Measurements from ENCODE around the gene KIF26B.

Gene KIF26B

DNA sequence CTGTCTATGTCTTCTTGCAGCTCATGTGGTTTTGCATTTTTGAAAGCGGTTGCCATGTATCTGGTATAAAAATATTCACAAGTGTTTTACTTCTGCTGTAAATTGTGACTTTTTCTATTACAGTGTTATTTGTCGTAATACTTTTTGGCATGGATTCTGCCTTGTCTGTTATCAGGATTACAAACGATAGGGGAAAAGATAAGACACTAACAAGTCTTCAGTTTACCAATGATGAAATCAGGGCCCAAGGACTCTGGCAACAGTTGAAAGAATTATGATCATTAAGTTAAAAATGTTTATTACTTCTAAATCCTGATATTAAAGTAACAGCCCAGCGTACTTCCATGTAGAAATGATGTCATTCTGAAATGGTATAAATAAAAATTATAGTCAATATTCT, 298.8 kb downstream of the KIF26B start:
- DNase-seq (ENCODE audit: low read depth in 3 of 3, low spot score in 1 of 3): no peak

DNA sequence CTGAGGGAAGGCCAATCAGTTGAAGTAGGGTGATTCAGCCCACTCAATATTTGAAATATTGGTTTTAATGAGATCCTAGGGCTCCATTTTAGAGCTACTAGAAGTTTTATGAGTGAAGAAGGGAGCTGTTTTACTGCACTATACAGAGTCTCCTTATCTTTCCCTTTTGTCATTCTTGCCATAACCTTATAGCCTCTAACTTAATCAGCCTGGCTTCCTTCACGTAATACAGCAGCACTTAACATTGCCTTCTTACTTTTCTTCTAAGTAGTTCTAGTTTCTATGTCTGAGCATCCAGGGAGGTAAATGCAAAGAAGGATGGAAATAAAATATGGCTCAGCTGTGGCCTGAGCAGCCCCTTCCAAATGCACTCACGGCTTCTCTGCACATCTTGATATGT, 299.3 kb downstream of the KIF26B start:
- DNase-seq (ENCODE audit: low read depth in 3 of 3, low spot score in 1 of 3): no peak

DNA sequence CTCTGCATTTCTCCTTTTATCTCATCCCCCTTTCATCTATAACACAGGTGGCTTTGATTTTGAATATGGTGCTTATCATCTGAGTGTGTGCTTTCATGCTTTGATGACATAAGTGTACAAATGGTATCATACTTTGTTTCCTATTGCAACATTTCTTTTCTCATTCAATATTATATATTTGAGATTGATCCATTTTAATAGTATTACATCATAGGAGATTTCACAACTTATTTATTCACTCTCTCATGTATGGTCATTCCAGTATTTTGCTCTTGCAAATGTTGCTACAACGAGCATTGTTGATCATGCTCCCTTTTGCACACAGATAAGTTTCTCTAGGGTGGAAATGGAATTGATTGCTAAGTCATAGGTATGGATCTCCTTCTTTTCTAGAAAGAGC, 302.8 kb downstream of the KIF26B start:
- no peak for DNase-seq (ENCODE audit: low read depth in 3 of 3, low spot score in 1 of 3)

DNA sequence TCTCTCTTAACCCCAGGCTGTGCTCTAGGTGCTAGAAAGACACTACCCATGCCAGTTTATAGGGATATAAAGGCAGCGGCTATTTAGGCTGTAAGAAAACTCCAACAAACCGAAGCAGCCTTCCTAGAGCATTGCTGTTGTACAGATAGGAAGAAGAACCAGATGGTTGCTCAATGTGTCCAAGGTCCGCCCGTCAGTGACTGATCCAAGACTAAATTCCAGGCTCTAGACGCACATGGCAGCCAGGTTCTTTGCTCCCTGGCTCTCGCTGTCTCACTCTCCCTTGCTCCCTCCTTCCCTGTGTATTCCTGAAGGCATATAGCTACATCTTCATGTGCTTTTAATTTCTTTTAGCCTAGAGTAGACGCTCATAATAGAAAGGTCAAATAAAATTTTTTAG, 303.4 kb downstream of the KIF26B start:
- DNase-seq (ENCODE audit: low read depth in 3 of 3, low spot score in 1 of 3): no peak

DNA sequence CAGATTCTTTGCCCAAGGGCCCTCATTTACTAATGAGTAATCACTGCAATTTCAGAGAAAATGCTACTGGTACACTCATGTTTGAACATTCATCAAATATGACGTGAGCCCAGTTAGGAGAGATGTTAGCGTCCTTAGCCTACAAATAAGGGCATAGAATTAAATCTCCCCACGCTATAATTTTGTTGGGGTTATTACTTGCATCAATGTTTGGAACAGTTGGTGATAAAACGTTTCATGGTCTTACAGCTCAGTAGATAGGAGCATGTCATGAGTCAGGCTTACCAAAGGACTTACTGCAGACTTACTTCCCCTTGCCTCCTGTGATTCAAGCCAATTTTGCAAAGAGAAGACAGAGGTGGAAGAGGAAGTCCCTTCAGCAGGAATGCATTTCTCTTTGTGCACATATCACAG, 304.0 kb downstream of the KIF26B start:
- no peak for DNase-seq (ENCODE audit: low read depth in 3 of 3, low spot score in 1 of 3)

DNA sequence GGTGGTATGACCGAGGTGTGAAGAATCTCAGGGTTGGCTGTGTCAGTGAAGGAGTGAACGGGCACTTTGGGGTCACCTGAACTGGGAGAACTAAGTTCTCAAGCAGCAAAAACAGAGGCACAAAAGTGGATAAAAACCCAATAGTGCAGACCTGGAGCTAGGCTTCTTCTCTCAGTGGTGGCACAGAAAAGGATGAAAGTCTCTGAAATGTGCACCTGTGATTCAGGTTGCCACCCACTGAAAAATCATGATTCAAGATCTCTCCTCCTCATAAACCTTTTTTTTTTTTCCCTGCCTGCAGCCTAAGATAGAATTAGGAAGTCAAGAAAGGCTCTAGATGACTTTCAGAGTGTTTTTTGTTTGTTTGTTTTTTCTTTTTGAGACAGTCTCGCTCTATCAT, 304.8 kb downstream of the KIF26B start:
- DNase-seq (ENCODE audit: low read depth in 3 of 3, low spot score in 1 of 3): no peak

DNA sequence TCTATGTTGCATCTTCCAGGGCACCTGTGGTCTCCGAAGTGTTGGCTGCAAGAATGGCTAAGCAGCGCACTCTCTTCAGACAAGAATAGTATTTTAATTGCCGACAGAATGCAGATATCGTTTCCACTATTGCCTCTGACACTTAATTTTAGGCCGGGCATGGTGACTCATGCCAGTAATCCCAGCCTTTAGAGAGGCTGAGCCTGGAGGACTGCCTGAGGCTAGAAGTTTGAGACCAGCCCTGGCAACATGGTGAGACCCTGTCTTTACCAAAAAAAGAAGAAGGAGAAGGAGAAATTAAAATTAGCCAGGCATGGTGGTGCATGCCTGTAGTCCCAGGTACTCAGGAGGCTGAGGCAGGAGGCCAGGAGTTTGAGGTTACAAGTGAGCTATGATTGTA, 306.9 kb downstream of the KIF26B start:
- DNase-seq (ENCODE audit: low read depth in 3 of 3, low spot score in 1 of 3): no peak

DNA sequence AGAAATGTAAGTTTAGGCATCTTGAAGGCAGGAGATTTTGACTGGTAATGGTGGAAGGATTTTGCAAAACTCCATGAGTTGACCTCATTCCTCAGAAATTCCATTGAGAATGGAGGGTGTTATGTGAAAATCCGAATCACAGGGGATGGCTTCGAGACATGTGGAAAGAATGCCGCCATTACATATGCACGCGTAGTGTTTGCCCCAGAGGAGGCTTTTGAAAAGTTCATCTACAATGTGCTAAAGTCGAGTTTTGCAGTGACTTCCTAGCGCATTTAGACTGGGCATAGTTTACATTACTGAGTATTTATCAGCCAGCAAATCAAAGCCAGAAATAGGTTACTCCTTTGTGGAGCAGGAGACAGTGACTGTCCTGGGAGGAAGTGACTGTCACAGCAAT, 307.4 kb downstream of the KIF26B start:
- DNase-seq (ENCODE audit: low read depth in 3 of 3, low spot score in 1 of 3): no peak

DNA sequence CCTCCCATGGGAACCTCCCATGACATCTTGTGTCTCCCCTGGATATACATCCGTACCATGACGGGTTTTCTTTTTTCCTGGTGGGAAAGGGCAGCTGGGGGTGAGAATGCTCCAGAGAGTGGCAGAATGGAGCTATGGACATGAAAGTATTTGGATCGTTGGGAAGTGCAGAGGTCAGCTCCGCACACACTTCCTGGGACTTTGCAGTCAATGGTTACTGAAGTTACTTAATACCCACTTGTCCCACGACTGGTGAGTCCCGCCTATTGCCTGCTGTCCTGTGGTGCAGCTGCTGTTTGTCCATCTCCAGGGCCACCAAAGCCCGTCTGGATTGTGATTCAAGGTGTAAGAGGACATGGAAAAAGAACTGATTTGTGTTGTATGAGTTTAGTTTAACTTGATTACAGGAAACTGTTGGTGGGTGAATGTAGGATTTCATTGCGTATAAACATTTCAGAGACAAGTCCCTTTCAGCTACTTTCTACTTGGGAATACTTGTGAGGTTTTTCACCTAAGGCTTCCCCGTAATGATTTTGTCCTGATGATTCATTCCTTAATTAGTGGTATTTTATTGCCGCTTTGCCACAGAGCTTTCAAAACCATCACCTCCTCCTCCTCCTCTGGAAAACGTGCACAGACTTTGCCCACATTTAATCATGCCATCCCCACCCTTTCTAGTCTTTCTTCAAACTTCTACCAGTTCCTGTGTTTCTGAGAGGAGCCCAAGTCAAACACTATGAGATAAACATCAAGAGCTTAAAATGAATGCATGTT, 308.8 kb downstream of the KIF26B start:
- no peak for DNase-seq (ENCODE audit: low read depth in 3 of 3, low spot score in 1 of 3)

DNA sequence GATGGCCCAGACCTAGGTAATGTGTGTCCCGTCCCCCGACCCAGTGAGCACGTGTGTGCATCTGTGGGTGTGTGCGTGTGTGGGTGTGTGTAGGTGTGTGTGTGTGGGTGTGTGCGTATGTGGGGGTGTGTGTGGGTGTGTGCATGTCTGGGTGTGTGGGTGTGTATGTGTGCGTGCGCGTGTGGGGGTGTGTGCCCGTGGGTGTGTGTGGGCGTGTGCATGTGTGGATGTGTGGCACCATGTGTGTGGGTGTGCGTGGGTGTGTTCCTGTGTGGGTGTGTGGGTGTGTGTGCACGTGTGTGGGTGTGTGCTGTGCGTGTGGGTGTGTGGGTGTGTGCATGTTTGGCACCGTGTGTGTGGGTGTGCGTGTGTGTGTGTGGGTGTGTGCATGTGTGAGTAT, 309.5 kb downstream of the KIF26B start:
- no peak for DNase-seq (ENCODE audit: low read depth in 3 of 3, low spot score in 1 of 3)

DNA sequence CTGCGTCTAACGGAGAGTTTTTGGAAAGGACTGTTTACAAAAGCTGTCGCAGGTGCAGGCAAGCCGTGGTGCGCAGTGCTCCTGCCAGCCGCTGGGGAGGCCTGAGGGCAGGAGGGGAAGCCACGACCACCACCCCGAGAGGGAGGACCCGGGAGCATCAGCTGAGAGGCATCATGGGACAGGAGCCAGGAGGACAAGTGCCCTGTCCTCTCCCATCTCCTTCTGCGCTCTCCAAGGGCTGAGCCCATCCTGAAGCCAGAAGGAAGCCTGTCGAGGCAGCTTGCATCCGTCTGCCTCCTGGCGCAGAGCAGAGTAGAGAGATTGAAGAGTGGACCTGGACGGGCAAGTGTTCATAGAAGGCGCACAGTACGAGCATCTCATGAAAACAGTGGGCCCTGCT, 310.9 kb downstream of the KIF26B start:
- DNase-seq (ENCODE audit: low read depth in 3 of 3, low spot score in 1 of 3): no peak

DNA sequence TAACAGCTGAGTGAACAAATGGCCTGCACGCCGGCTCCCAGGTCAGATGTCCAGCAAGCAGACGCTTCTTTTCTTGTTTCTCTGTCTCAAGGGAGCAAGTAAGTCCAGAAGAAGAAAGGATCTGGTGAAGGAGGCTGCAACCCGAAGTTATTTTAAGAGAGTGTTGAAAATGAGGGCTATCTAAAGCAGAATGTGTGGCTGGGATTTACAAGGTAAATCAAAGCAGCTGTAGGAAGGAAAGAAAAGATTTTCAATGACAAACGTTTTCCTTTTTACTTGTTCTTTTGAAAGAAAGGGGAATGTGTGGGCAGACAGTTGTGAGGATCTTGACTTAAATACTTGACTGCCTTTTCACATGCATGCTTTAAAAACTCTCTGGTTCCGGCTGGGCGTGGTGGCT, 311.5 kb downstream of the KIF26B start:
- DNase-seq (ENCODE audit: low read depth in 3 of 3, low spot score in 1 of 3): no peak

DNA sequence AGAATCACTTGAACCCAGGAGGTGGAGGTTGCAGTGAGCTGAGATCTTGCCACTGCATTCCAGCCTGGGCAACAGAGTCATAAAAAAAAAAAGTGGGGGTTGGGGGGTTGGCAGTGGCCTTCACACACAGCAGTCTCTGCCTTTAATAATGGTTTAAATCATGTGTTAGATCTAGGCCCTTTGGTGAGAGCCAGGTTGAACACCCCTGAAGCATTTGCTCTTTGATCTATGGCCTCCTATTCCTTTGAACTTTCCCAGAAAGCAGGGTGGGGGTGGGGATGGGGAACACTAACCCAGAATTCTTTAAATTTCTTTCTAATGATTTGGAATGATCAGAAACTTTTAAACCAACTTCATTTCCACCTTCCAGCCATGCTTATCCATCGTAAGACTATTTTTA, 313.0 kb downstream of the KIF26B start:
- DNase-seq (ENCODE audit: low read depth in 3 of 3, low spot score in 1 of 3): no peak

DNA sequence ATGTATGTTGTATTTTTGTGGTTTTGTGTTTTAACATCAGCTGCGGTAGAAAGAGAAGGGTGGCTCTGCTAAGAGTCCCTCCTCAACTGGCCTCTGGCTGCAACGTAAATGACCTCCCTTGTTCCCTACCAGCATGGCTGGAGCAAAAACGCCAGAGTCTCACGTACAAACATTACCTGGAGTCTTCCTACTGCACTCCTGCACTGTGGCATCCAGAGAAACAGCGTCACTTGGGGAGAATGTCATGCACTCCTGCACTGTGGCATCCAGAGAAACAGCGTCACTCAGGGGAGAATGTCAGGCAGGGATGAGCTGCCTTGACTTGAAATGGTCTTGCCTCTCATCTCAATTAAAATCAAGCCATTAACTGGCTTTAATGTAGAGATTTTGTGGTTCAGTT, 314.2 kb downstream of the KIF26B start:
- DNase-seq (ENCODE audit: low read depth in 3 of 3, low spot score in 1 of 3): no peak

DNA sequence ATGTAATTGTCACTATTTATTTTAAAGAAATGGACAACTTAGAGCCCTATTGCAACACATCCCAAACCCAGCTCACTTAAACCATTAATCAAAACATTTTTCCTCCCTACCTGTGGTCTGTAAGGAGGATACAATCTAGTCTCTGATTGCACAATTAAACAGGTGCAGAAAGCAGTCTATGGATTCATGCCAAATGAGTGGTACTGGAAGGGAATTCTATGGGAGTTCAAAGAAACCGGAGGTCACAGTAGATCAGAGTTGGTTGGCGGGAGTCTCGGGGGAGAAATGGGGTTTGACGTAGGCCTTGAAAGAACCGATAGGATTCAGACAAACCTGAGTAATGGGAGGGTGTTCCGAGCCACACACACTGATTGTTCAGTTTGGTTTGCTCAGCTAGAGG, 314.9 kb downstream of the KIF26B start:
- DNase-seq (ENCODE audit: low read depth in 3 of 3, low spot score in 1 of 3): no peak

DNA sequence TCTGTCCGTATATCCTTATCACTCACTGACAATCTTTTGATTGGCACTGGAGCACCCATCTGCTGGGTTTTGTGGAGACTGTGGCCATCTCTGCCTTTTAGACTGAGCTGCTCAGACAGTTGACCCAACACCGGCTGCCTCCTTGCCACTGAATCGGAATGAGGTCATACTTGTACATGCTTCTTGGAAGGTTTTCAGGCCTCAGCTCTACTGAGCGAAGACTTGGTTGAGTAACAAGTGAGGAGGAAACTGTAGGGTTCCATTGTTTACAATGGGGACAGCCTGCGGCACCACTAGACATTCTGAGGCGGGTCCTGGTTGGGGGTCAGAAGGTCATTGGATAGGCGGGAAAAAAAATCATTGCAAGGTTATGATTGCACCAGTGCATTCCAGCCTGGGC, 320.3 kb downstream of the KIF26B start:
- DNase-seq (ENCODE audit: low read depth in 3 of 3, low spot score in 1 of 3): no peak

DNA sequence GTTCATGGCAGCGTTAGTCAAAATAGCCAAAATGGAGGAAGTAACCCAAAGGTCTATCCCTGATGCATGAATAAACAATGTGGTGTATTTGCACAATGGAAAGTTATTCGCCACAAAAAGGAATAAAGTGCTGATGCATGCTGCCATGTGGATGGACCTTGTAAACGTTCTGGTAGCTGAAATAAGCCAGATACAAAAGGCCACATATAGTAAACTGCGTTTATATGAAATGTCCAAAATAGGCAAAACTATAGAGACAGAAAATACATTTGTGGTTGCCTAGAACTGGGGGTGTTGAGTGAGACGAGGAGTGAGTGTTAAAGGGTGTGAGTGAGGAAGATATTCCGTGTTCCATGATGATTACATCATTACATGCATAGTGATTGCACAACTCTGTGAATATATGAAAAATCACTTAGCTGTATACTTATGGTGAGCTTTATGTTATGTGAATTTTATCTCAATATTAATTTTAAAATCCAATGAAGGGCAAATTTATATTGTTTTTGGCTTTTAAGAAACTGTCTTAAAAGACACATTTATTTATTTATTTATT, 321.3 kb downstream of the KIF26B start:
- DNase-seq (ENCODE audit: low read depth in 3 of 3, low spot score in 1 of 3): no peak

DNA sequence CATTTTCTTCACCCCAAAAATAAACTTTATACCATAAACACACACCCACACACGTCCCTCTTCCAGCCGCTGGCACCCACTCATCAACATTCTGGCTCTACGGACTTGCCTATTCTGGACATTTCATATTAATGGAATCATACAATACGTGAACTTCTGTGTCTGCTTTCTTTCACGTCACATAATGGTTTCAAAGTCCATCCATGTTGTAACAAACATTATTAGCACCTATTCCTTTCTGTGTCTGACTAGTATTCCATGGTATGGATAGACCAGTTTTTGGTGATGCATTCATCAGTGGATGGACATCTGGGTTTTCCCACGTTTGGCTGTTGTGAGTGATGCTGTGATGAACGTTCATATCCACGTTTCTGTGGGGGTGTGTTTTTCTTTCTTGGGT, 323.2 kb downstream of the KIF26B start:
- DNase-seq (ENCODE audit: low read depth in 3 of 3, low spot score in 1 of 3): no peak

DNA sequence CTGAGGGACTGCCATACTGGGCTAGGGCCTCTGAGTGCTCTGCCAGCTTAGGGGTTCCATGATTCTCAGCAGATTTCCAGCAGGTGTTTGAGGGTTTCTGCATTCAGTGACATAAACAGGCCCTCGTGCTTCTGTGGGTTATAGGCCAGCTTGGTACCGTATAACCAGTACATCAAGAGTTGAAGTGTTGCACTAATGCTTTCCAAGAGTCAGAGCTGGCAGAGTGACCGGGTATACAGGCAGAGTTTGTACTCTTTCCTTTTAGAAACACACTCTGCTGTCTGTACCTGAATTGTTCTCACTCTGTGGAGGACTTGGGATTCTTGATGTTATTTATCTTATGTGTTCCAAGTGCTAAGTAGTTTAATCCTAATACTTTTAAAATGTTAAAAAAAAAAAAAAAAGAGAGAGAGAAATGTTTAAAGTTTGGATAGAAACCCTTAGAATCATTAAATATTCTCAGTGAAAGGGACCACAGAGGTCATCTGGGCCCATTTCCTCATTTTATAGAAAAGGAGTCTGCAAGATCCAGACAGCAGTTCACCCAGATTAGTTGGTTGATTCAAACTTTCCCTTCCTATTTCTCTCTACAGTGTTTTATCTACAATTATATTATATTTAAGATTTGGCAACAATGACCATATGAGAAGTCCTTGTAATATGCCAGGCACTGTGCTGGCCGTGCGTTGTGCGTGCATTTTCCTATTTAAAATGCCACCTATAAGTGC, 325.8 kb downstream of the KIF26B start:
- no peak for DNase-seq (ENCODE audit: low read depth in 3 of 3, low spot score in 1 of 3)

DNA sequence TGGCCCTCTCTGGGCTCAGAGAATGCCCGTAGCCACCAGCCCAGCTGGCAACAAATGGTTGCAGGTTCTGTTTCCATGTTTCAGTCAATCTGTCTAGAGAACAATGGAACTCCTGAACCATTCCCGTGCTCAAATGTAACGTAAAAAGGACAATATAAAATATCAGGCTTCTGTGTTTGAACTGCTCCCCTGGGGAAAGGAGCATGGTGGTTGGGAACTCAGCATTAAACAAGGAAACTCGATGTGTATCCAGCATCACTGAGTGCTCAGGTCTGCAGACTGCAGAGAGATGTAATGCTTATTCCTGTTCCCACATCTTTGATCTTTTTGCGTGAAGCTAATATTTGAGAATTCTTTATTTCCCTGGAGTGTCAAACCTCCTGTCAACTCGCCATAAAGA, 326.5 kb downstream of the KIF26B start:
- DNase-seq (ENCODE audit: low read depth in 3 of 3, low spot score in 1 of 3): no peak

DNA sequence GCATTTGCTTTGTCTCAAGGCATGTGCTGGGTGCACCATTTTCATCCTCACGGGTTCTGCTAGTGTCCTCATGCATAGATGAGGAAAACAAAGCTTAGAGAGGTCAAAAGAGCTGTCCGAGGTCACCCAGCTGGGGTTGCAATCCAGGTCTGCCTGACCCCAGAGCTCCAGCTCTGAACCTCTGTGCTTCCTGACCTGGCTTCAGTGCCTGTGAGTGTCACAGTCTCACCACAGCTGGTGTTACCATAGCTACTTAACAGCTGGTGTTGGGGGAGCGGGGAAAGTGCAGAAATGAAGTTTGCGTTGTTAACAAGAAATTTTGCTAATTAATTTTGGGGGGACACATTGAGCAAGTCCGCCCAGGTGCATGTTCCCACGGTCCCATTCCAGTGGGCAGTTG, 328.5 kb downstream of the KIF26B start:
- no peak for DNase-seq (ENCODE audit: low read depth in 3 of 3, low spot score in 1 of 3)

DNA sequence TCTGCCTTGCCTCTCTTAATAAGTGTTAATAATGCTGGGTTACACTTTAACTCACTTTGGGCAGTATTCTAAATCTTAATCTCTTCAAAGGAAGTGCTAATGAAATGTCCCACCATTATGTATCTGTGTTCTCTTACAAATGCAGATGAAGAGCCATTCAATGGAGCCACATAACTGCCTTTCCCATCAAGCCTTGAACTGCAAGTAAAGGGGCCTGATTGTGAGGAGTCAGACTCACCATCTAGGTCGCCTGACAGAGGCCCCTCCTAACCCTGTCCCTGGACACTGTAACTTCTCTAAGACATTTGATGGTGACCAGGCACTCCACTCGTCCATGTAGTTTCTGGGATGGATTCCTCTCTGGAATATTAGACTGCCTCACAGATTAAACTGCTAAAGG, 329.4 kb downstream of the KIF26B start:
- DNase-seq (ENCODE audit: low read depth in 3 of 3, low spot score in 1 of 3): no peak

DNA sequence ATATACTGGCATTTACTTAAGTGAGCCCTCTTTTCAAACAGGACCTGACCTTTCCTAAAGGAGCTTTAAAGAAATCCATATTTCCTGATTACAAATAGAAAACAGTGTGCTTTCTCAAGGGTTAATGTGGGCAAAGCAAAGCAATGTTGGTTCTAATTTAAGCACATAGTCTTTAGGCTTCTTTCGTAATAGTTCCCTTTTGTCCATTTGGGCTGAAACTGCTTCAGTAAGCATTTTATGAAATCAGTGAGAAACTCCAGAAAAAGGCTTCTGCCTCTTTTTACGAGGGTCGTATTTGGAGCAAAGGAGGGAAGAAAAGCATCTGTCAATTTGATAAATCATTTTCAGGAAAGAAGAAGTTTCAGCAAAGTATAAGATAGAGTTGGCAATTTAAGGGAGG, 331.2 kb downstream of the KIF26B start:
- no peak for DNase-seq (ENCODE audit: low read depth in 3 of 3, low spot score in 1 of 3)
